HEK293 (cell line): ENCODE data around the gene CDKAL1.

Source experiments
- CTCF ChIA-PET: fragments of 350-600 bp; formaldehyde crosslinking; extraction: SDS; loops from one replicate; lab custom pipeline; 2021; ENCODE audit warnings: antibody characterized with exemption; lab: Yijun Ruan, JAX
- POLR2A ChIA-PET: fragments of 300-600 bp; formaldehyde crosslinking; extraction: SDS; loops from one replicate; lab custom pipeline; 2020; ENCODE audit warnings: antibody characterized with exemption, inconsistent platforms; lab: Yijun Ruan, JAX
- H3K27ac ChIP-seq: fragments of 200-500 bp; sonication (Bioruptor generic); 2 replicates; pipeline ENCODE4 v1.5.1; 2014; ENCODE audit warnings: low read depth, low read length, control low read depth, inconsistent platforms; ENCODE audit errors: extremely low read depth
- H3K36me3 ChIP-seq, 2 experiments: fragments of 200-500 bp in 1 of 2; sonication (Bioruptor generic) in 1 of 2; 1 replicate in 1 of 2; 2 replicates in 1 of 2; pipeline ENCODE4 v1.5.1; 2014 to 2017; ENCODE audit warnings: inconsistent platforms in 2 of 2, low read length in 2 of 2; ENCODE audit not compliant: control insufficient read depth in 2 of 2, insufficient read depth in 1 of 2
- H3K4me1 ChIP-seq: fragments of 200-500 bp; sonication (Bioruptor generic); 2 replicates; pipeline ENCODE4 v1.5.1; 2014; ENCODE audit warnings: mild to moderate bottlenecking, low read length, inconsistent platforms; ENCODE audit not compliant: control insufficient read depth, insufficient read depth
- H3K4me3 ChIP-seq: 2 replicates; pipeline ENCODE4 v1.5.1; 2011; ENCODE audit warnings: low read depth, mild to moderate bottlenecking, control low read depth, low read length, moderate library complexity
- H3K9me3 ChIP-seq: fragments of 200-500 bp; sonication (Bioruptor generic); 2 replicates; pipeline ENCODE4 v1.5.1; 2014; ENCODE audit warnings: low read depth, low read length, inconsistent platforms; ENCODE audit not compliant: control insufficient read depth, insufficient read depth
- CTCF ChIP-seq: fragments of 450-650 bp; formaldehyde crosslinking; IDR thresholded peaks from 2 replicates; pipeline ENCODE4 v1.5.1; 2016; ENCODE audit warnings: missing biosample characterization, missing genetic modification characterization
- FEZF1 ChIP-seq: fragments of 450-650 bp; formaldehyde crosslinking; IDR thresholded peaks from 2 replicates; pipeline ENCODE4 v1.5.1; 2016; ENCODE audit warnings: missing biosample characterization, missing genetic modification characterization
- GLI4 ChIP-seq: fragments of 450-650 bp; formaldehyde crosslinking; IDR thresholded peaks from 2 replicates; pipeline ENCODE4 v1.5.1; 2016; ENCODE audit warnings: missing biosample characterization, missing genetic modification characterization
- IKZF3 ChIP-seq: fragments of 450-650 bp; IDR thresholded peaks from 2 replicates; pipeline ENCODE4 v1.5.0; 2018; ENCODE audit warnings: missing biosample characterization, mild to moderate bottlenecking, missing genetic modification characterization, moderate library complexity
- PBX3 ChIP-seq: sonication (generic); formaldehyde crosslinking; IDR thresholded peaks from 2 replicates; pipeline ENCODE4 v1.8.1; 2022; ENCODE audit warnings: mild to moderate bottlenecking, moderate library complexity, missing genetic modification reagents
- REST ChIP-seq: fragments of 450-650 bp; formaldehyde crosslinking; IDR thresholded peaks from 2 replicates; pipeline ENCODE4 v1.5.1; 2016; ENCODE audit warnings: missing biosample characterization, missing genetic modification characterization
- WT1 ChIP-seq: fragments of 450-650 bp; formaldehyde crosslinking; IDR thresholded peaks from 2 replicates; pipeline ENCODE4 v1.5.1; 2016; ENCODE audit warnings: missing biosample characterization, missing genetic modification characterization
- ZNF112 ChIP-seq: fragments of 450-650 bp; formaldehyde crosslinking; IDR thresholded peaks from 2 replicates; pipeline ENCODE4 v1.5.0; 2017; ENCODE audit warnings: missing biosample characterization, missing genetic modification characterization
- ZNF132 ChIP-seq: fragments of 450-650 bp; formaldehyde crosslinking; IDR thresholded peaks from 2 replicates; pipeline ENCODE4 v1.5.1; 2017; ENCODE audit warnings: missing biosample characterization, missing genetic modification characterization, borderline replicate concordance
- ZNF169 ChIP-seq: fragments of 450-650 bp; formaldehyde crosslinking; IDR thresholded peaks from 2 replicates; pipeline ENCODE4 v1.5.1; 2016; ENCODE audit warnings: missing biosample characterization, missing genetic modification characterization
- ZNF214 ChIP-seq: fragments of 450-650 bp; formaldehyde crosslinking; IDR thresholded peaks from 2 replicates; pipeline ENCODE4 v1.5.1; 2017; ENCODE audit warnings: missing biosample characterization, mild to moderate bottlenecking, missing genetic modification characterization, borderline replicate concordance
- ZNF239 ChIP-seq: fragments of 450-650 bp; formaldehyde crosslinking; IDR thresholded peaks from 2 replicates; pipeline ENCODE4 v1.5.1; 2016; ENCODE audit warnings: missing biosample characterization, missing genetic modification characterization
- ZNF292 ChIP-seq: fragments of 450-650 bp; formaldehyde crosslinking; IDR thresholded peaks from 2 replicates; pipeline ENCODE4 v1.5.1; 2016; ENCODE audit warnings: low read depth, missing biosample characterization, missing genetic modification characterization, borderline replicate concordance
- ZNF37A ChIP-seq: fragments of 450-650 bp; IDR thresholded peaks from 2 replicates; pipeline ENCODE4 v1.5.1; 2018; ENCODE audit warnings: missing biosample characterization, missing genetic modification characterization
- ZNF391 ChIP-seq: fragments of 450-650 bp; formaldehyde crosslinking; IDR thresholded peaks from 2 replicates; pipeline ENCODE4 v1.5.1; 2016; ENCODE audit warnings: low read depth, missing biosample characterization, missing genetic modification characterization, borderline replicate concordance
- ZNF398 ChIP-seq: fragments of 450-650 bp; formaldehyde crosslinking; IDR thresholded peaks from 2 replicates; pipeline ENCODE4 v1.5.1; 2017; ENCODE audit warnings: missing biosample characterization, missing genetic modification characterization
- ZNF76 ChIP-seq: fragments of 450-650 bp; formaldehyde crosslinking; IDR thresholded peaks from 2 replicates; pipeline ENCODE4; 2016; ENCODE audit warnings: low read depth, missing biosample characterization, missing genetic modification characterization, borderline replicate concordance
- ZNF843 ChIP-seq: fragments of 450-650 bp; formaldehyde crosslinking; IDR thresholded peaks from 2 replicates; pipeline ENCODE4 v1.5.1; 2016; ENCODE audit warnings: missing biosample characterization, missing genetic modification characterization
- TF ChIP-seq, protein P1 (sequence below): fragments of 450-650 bp; formaldehyde crosslinking; IDR thresholded peaks from 2 replicates; pipeline ENCODE4 v1.5.1; 2016; ENCODE audit warnings: missing biosample characterization, missing genetic modification characterization, low read depth

CDKAL1 gene

DNA sequence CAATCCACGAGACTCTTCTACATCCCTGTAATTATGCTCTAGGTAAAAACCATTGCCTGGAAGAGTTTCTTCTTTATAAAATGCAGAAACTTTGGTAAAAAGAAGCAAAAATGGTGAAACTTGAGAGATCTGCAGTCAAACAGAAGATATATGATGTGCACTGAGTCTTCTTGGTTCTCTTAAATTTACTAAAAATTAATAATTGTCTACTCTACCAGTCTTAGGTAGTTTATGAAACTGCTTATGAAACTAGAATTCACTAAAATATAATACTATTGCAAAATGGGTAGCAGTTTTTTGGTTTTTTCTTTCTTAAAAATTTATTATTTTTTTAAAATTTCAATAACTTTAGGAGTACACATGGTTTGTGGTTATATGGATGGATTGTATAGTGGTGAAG lies 540.2 kb downstream of the CDKAL1 start (continued):
- TF ChIP-seq IKZF3 (tag by site-specific recombination) (no peak), WT1 (tag by site-specific recombination) (no peak)

- Histone ChIP-seq H3K4me3 (no peak overlapping the region), H3K36me3 (no peaks in the 10 kb centered on the region), H3K4me1 (no peaks in the 10 kb centered on the region; the same call in 1 of the 2 replicates), H3K27ac (no peak overlapping the region), H3K9me3 (no peaks in the 10 kb centered on the region; the same call in 1 of the 2 replicates)
- TF ChIP-seq ZNF37A (tag by site-specific recombination) (no peak), ZNF112 (tag by site-specific recombination) (no peak), ZNF76 (no peak), FEZF1 (tag by site-specific recombination) (no peak), ZNF169 (tag by site-specific recombination) (no peak), ZNF132 (tag by site-specific recombination) (no peak), CTCF (tag by site-specific recombination) (no peak), PBX3 (CRISPR knock-in tag) (no peak), ZNF214 (tag by site-specific recombination) (no peak), ZNF239 (tag by site-specific recombination) (no peak), ZNF843 (no peak), ZNF398 (tag by site-specific recombination) (no peak), ZNF292 (tag by site-specific recombination) (no peak), GLI4 (tag by site-specific recombination) (no peak), REST (tag by site-specific recombination) (no peak), ZNF391 (tag by site-specific recombination) (no peak)
- TF ChIP-seq, protein P1, sequence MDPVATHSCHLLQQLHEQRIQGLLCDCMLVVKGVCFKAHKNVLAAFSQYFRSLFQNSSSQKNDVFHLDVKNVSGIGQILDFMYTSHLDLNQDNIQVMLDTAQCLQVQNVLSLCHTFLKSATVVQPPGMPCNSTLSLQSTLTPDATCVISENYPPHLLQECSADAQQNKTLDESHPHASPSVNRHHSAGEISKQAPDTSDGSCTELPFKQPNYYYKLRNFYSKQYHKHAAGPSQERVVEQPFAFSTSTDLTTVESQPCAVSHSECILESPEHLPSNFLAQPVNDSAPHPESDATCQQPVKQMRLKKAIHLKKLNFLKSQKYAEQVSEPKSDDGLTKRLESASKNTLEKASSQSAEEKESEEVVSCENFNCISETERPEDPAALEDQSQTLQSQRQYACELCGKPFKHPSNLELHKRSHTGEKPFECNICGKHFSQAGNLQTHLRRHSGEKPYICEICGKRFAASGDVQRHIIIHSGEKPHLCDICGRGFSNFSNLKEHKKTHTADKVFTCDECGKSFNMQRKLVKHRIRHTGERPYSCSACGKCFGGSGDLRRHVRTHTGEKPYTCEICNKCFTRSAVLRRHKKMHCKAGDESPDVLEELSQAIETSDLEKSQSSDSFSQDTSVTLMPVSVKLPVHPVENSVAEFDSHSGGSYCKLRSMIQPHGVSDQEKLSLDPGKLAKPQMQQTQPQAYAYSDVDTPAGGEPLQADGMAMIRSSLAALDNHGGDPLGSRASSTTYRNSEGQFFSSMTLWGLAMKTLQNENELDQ (tag by site-specific recombination), result no peak
- ChIA-PET POLR2A (interaction anchor here (0.9 kb wide), 1 partner anchor 518 kb away, joined by 3 read pairs; no protein-coding TSS in a partner anchor), CTCF (interaction anchor here (0.7 kb wide), 1 partner anchor 514 kb away, joined by 3 read pairs; no protein-coding TSS in a partner anchor)
These were observed 541.7 kb downstream of the CDKAL1 start for GRCh38 chr6:21075986-21076385.
